ENCODE results near the gene RASSF8.

Gene RASSF8

GRCh38 chr12:26127404-26127803, 168.9 kb downstream of the RASSF8 start:
- no peak for ATAC-seq

DNA sequence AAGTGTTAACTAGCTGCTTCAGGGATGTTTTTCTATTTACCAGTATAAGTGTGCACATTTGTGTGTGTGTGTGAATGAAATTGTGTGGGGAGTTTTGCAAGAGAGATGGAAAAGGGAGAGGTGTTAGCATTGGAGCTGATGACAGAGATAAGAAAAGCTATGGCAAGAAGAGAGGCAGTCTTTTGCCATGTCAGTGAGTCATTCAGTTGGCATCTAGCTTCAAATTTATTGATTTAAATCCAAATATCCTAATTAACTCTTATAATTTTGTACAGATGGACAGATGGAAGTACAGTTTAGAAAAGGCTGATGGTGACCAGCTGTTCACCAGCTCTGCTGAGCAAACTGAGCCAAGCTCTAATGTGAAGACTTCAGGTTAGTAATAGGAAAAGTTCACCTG, 169.7 kb downstream of the RASSF8 start:
- ATAC-seq = no peak

All from activated CD4-positive, CD25-positive, alpha-beta regulatory T cell treated with anti-CD3 and anti-CD28 coated beads, Interleukin-2, amount 50 U/mL, for 24 hours (primary cell).